ENCODE data around the gene NSMCE1.

The NSMCE1 gene

DNA sequence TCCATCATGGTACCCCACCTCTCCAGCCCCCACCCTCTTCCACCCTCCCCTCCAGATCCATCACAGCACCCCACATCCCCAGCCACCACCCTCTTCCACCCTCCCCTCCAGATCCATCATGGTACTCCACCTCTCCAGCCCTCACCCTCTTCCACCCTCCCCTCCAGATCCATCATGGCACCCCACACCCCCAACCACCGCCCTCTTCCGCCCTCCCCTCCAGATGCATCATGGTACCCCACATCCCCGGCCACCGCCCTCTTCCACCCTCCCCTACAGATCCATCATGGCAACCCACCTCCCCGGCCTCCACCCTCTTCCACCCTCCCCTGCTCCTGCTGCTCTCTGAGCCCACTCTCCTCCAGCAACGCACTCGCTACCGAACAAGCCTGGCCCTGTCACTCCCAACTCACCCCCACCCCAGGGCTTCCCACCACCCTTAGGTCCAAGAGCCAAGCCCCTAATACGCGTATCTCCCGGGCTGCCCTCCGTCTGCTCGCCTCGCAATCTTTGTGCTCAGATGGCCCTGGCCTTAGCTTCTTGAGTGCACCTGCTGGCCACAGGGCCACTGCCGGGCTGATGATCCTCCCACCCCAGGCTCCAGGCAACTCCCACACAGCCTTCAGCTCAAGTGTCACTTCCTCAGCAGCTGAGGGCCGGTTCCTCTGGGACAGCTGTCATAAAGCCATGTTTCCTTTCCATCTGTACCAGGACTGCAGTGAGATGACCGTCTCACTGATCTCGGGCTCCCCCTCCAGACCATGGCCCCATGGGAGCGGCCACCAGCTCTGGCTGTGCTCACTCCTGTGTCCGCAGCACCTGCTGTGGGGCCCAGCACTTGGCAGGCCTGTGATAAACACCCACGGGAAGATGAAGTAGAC lies 39.7 kb downstream of the NSMCE1 start:
- no peak for DNase-seq

DNA sequence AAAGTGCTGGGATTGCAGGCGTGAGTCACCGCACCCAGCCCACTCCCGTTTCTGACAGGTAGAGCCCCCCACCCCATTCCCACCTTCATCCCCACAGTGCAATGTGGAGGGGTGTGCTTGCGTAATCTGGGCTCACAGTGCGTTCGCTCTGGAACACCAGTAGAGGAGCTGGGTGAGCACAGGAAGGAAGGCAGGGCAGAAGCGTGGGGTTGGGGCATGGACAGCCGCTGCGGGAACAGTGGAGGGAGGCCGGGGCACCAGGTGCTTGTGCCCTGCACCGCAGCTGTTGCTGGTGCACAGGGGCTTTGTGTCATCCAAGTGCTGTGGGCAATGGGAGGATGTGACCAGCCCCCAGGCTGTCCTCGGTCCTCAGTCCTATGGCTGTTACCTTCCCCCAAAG lies 40.5 kb downstream of the NSMCE1 start:
- no peak for DNase-seq

DNA sequence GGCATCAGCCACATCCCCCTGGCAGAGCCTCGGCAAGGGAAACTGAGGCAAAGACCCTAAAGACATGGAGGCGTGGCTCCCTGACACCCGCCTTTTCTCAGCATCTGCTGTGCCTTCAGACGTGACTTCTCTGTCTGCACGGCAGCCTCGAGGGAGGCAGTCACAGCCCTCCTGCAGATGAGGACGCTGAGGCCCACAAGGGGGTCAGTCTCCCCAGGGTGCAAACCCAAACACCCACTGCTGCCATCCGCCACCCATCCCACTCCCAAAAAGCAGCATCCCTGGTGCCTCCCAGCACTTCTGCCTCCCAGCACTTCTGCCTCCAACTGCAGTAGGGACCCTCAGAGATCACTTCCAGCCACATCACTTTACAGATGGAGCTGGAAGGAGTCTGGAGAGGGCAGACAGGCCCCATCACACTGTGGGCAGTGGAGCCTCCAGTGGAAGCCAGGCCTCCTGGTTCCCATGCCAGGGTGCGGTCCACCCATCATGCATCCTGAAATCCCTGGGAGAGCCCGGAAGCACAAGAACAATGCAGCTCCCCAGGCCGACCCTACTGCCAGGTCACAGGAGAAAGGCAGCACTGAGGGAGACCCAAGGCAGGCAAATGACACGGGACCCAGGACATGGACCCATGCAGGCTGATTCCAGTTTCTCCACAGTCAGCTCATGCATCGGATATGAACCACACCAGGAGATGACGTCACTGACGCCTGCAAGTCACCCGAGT lies 41.4 kb downstream of the NSMCE1 start:
- no peak for DNase-seq

DNA sequence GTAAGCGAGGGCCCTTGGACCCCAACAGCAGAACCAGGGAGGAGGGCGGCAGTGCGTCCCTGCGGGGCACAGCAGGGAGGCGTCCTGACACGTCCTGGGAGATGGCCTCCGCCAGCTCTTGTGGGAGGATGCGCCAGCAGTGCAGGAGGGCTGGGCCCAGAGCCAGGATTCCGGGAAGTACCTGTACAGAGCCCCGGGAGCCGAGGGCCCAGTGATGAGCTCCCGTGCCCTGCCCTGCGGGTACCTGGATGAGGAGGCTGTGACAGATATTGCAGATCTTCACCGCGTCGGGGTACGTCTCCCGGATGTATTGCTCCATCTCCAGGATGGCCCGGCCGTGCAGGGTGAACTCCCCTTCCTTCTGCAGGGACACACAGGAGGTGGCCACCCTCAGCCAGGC lies 42.1 kb downstream of the NSMCE1 start:
- no peak for DNase-seq

DNA sequence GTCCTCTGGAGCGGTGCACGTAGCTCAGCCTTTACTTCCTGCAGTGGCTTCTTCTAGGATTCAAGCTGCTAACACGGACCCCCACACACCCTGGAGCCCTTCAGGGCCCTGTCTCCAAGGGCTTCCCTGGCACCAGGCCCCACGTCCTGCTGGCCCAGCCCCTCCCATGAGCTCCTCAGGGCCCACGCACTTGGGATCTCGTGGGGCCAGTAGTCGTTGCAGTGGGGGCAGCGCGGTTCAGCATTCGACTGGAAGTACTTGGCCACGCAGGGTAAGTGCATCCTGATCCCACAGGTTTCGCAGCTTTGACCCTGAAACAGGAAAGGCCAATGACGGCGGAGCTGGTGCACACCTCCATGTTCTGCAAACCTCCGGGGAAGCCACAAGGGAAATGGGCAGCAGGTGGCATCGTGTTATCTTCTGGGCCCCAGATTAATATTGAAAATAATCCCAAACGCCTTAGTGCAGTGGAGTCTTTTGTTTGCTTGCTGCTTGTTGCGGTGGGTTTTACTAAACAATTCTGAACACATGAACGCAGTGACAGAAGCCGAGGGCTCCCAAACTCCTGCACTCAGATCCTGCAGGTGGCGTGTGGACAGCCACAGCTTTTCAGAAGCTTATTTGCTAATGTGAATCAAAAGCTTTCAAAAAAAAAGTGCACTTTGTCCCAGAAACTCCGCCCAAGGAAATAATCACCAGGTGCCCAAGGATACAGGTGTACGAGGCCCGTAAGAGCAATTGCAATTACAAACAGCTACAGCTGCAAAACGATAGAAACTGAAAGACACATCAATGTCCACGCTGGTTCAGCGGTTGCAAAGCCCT lies 42.8 kb downstream of the NSMCE1 start:
- no peak for DNase-seq

DNA sequence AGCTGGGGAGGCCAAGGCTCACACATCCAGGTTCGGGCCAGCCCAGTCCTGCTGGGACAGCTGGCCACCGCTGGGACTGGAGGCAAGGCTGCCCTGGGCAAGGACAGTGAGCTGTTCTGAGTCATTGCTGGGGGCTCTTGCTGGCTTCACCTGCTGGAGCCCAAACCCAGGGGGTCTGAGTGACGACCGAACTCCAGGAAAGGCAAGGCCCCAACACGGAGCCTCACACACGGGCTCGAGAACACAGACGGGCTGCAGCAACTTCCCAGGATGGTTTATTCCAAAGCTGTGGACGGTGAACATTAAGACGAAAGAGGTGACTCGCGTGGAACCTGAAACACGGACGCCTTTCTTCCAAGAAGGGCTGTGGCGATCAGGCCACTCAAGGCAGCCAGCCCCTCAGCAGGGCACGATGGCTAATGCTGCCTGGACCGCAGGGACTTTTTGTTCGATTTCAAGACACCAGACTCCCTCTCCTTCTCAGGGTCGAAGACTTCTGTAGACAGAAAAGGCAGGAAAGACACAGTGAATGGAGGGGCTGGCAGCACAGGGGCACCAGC lies 43.8 kb downstream of the NSMCE1 start:
- DNase-seq: no peak

DNA sequence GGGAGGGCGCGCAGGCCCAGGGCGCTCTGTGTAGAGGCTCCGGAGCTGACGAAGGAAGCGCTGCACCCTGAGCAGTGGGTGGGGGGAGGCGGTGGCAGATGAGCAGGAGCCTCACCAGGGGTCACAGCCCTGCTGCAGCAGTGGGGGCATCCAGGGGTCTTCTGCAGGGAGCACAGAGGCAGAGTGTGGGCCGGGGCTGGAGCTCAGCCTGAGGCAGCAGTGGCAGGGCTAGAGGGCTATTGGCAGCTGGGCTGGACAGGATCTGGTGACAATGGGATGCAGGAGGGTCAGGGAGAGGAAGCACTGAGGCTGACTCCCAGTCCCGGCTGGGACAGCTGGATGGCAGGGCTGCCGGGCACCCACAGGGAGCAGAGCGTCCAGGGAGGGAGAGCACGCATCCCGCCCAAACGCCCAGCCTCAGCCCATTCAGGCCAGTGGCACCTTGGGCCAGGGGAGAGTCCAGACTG lies 44.3 kb downstream of the NSMCE1 start:
- no peak for DNase-seq

DNA sequence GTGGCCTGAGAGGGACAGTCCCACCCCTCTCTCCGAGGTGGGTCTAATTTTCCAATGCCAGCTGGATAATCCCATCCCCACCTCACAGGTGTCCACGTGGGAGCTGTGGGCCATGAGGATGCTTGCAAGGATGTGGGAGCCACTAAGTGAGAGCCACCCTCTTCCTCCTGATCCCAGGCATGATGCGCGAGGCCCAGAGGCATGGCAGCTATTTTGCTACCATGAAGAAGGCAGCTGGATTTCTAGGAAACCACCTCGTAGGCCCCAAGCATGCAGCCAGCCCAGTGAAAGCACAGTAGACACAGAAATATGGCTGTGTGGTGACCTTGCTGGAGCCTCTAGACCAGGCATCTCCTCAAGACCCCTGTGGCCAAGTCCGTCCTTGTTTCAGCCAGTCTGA lies 44.9 kb downstream of the NSMCE1 start:
- no peak for DNase-seq

DNA sequence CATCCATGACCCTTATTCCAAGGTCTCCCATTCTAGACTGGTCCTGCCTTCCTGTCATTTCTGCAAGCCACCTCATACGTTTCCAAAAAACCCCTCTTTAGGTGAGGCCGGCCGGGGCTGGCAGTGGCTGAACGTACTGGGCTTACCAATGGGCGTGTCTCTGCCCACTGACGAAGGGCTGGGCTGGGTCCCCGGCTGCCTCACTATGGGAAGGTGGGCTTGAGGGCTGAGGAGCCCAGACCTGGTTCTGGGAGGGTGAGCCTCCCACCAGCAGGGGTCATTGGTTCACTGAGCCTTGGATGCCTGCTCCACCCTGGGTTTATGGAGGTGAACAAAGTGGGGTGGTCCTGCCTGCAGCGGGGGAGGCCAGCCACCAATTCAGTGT lies 45.4 kb downstream of the NSMCE1 start:
- DNase-seq: no peak

DNA sequence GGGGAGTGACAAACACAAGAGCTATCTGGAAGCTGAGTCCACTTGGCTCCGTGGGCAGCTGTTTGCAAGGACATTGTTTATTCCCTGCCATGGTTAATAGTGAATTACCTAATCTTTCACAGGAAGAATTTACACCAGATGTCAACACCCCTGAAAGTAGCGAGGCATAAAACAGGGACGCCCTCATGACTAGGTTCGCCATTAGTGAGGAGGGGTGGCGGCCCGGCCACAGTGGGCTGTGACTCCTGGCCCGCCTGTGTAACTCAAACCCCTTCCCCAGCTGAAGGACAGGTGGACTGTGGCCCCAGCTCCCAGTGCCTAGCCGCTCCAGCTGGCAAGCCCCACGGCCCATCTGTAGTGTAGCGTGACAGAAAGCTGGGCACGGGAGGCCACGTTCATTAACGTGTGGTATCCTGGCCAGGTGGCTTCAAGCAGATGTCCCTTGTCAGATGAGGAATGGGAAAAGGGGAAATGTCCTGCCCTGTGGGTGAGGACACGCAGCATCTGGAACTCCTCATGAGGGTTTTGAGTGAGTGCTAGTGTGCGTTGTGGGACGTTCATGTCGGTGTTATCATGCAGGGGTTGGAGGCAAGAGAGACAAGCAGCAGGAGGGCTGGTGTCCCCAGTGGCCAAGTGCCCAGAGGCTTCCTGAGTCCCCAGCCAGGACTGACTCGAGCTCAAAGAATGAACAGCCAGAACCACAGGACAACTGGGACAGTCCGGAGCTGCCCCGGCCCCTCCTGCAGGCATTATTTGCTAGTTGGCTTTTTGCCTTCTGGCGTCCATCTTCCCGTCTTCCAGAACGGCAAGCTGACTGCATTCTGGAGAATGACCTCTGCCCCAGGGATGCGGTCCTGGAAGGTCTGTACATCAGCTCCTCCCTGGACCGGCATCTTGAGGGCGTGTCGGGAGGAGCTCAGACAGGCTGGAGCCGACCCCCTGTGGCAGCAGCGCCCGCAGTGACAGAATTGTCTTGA lies 46.0 kb downstream of the NSMCE1 start:
- DNase-seq: no peak

DNA sequence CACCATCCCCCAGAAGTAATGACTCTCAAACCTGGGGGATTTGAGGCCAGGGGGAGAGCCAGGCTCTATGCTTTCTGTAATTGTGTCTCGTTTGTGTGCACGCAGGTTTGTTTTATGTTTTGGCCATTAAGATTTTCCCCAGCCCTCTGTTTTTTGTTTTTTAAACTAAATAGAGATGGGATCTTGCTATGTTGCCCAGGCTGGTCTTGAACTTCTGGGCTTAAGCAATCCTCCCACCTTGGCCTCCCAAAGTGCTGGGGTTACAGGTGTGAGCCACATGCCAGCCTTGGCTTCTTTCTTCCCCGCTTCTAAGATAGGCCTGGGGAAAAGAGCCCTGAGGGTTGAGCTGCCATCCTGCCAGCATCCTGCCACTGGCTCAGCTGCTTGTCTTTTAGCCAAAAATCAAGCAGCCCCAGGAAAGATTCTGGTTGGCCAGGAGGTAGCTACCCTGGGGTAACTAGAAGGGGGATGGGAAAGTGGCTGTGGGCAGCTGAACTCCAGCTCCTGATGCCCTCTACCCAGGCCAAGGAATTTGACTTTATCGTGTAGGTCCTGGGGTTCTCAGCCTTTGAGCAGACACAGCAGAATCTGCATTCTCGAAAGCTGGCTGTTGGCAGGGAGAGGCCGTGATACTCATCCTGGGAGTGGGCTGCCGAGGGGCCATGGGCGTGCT lies 46.9 kb downstream of the NSMCE1 start:
- no peak for DNase-seq

DNA sequence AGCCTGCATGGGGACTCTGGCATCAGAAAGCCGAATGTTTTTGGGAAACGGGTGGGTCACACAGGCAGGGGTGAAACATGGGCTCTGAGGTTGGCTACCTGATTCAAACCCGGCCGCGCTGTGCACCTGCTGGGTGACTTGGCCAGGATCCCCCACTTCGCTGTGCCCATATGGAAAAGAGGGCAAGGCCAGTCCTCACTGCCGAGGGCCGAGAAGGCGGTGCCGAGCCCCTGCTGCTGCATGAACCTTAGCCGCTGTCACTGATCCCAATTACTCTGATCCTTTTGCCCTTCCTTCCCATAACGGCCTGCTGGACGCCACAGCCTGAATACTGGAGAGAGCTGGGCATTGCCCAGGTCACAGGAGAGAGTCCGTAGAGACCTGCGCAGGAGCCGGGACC lies 47.6 kb downstream of the NSMCE1 start:
- DNase-seq: no peak

DNA sequence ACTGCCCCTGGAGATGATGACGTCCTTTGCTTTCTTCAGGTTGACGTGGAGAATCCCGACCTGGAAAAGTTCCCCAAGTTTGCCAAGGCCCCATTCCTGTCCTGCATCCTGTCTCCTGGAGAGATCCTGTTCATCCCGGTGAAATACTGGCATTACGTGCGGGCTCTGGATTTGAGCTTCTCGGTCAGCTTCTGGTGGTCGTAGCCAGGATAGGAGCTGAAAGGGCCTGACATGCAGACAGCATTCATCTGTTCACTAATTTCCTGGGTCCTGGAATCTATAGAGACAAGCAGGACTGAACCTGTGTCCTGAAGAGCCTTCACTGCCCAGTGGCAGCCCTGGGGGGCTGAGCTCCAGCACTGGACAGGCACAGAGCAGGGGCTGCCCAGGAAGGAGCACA lies 48.0 kb downstream of the NSMCE1 start:
- no peak for DNase-seq

DNA sequence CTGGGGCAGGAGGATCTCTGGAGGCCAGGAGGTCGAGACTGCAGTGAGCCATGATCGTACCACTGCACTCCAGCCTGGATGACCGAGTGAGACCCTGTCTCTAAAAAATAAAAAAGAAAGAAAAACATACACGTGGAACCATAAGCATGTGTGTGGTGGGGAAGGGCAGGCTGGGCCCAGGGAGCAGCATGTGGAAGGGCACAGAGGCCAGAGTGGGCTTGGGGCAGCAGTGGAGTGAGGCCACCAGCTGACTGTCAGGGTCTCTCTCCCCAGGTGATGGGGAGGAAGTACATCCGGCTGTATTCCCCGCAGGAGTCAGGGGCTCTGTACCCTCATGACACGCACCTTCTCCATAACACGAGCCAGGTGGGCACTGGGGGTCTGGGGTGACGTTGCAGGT lies 48.5 kb downstream of the NSMCE1 start:
- DNase-seq: no peak

DNA sequence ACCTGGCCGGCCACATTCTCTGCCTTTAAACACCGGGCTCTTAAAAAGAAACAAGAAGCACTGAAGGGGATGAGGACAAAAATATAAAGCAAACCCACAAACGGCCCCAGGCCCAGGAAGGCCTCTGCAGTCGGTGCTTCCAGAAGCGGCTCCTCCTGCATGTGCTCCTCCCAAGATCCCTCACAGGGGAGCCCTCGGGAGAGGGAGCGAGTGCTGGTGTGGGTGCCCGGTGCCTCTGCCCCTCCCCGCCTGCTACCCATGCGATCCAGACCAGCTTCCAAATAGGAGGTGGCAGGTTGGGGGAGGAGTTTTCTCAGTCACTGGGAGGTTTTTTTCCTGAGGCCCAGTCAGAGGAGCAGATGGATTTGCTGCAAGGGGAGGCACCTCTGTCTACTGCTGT lies 49.4 kb downstream of the NSMCE1 start:
- no peak for DNase-seq

DNA sequence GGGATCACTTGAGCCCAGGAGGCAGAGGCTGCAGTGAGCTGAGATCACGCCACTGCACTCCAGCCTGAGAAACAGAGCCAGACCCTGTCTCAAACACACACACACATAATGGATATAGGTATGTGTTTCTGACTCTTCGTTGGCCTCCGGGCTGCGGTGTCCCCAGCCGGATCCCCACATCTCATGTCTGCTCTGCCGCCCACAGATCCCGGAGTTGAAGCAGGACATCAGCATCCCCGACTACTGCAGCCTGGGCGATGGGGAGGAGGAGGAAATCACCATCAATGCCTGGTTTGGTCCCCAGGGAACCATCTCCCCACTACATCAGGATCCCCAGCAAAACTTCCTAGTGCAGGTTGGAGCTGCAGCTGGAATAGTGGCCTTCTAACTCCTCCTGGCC lies 49.8 kb downstream of the NSMCE1 start:
- DNase-seq: no peak

DNA sequence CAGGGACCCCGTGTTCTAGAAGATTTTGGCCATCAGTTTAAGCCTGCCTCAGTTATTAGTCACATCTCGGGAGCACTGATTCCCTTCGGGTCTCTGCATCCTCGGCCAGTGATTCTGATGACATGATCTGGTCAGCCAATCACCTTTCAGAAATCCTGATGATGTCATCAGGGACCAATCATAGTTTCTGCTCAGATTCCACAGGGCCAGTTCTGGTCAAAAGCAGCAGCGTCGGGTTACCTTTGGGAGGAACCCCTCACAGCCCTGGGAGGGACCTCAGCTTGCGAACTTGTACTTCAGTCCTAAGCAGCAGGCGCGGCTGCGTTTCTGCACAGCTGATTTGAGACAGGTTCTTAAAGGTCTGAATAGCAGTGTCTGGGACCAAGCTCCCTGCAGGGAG lies 51.3 kb downstream of the NSMCE1 start:
- DNase-seq: no peak

DNA sequence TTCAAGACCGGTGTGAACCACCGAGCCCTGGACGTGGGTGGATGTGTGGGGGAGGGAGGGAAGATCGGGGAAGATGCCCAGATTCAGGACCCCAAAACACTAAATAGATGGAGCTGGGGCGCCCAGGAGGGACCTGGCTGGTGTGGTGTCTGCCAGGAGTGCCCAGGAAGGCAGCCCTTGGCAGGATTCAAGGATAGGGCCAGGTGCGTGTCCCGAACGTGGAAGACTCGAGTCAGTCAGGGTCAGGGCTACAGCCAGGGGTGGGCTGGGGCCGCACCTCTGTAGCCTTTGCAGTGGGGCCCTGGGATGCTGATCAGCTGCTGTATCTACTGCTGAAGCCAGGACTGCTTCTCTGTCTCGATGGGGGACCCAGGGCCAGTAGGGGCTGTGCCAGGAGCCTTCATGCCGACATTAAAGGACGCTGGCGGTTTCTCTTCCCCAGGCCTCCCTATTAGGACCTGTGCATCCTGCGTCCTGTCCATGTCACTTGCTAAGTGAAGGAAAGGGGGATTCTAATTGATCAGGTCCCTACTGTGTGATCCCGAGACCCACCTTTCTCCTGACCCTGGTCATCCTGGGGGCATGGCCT lies 52.2 kb downstream of the NSMCE1 start:
- no peak for DNase-seq

DNA sequence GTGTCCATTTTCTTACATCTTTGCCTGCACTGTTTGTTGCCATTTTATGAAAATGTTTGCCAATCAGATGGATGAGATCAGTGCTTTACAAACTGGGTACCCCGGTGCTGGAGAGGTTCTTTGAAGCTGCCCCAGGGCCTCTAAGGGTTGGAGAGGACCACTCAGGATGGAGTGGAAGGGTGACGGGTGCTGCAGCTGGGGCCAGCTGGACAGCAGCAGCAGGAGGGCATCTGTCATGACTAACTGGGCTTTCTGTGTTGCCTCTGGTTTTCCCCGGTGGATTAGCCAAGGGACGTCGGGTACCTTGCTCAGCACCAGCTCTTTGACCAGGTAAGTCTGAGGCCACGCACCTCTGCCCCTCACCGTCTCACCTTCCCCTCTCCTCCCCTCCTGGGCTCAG lies 52.9 kb downstream of the NSMCE1 start:
- no peak for DNase-seq

DNA sequence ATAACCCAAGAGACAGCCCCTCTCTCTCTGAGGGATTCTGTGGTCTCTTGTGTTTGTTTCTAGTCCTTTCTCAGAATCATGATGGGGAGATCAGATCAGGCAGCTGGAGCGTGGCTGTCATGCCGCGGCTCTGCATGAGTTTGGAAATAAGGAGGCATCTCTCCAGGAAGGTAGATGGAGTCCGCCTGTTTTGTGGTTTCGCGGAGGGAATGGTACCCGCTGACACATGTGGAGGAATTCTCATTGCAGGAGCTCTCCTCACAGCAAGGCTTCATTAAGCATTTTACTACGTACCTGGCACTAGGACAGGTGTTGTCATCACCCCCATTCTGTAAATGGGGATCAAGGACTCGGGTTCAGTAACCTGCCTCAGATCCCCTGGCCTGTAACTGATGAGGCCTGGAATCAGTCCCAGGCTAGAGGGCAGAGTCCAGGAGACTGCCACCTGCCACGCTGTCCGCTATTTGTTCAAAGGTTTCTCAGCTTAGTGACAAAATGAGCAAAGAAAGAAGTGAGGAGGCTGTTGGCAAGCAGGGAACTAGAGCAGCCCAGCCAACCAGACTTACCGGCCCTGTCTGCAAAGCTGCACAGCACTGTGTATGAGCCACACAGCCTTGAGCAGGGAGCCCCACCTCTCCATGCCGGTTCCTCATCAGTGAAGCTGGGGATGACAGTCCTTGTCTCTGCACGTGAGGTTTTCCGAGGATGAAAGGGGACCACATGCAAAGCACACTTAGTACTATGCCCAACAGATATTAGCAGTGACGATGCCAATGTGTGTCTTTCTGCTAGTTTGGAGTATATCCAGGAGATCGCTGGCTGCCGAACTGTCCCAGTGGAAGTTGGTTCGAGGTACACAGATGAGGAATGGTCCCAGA lies 54.2 kb downstream of the NSMCE1 start:
- DNase-seq: no peak

Measured in T-helper 9 cell (primary cell).